ENCODE measurements around the gene ZNF101.

Gene ZNF101

GRCh38 chr19:19642506-19643157 is 26.0 kb upstream of the ZNF101 start:
- peak; percentile 21 for DNase-seq

GRCh38 chr19:19643158-19644053 is 25.2 kb upstream of the ZNF101 start, which contains the start of gene GMIP:
GMIP (minus strand) TSS chr19:19643657; CDS start chr19:19643529, 128 bp downstream.
- DNase-seq, result peak; percentile 83 to 86

- no peak for DNase-seq
Observed at GRCh38 chr19:19644054-19644388, 24.6 kb upstream of the ZNF101 start.

- no peak for DNase-seq
Observed at GRCh38 chr19:19645233-19645870, 23.3 kb upstream of the ZNF101 start.

GRCh38 chr19:19647037-19647835 is 21.4 kb upstream of the ZNF101 start:
- DNase-seq, result no peak

GRCh38 chr19:19649155-19649554 is 19.5 kb upstream of the ZNF101 start:
- no peak for DNase-seq

- no peak for DNase-seq
Observed at GRCh38 chr19:19649580-19649995, 19.1 kb upstream of the ZNF101 start.

- no peak for DNase-seq
Observed at GRCh38 chr19:19650331-19650730, 18.3 kb upstream of the ZNF101 start.

- DNase-seq, result no peak
Observed at GRCh38 chr19:19651076-19651475, 17.6 kb upstream of the ZNF101 start.

- no peak for DNase-seq
Observed at GRCh38 chr19:19652482-19653295, 15.9 kb upstream of the ZNF101 start.

- DNase-seq, result no peak
Observed at GRCh38 chr19:19653597-19654147, 15.0 kb upstream of the ZNF101 start.

GRCh38 chr19:19654441-19654840 is 14.2 kb upstream of the ZNF101 start:
- DNase-seq, result no peak

GRCh38 chr19:19655051-19655594 is 13.5 kb upstream of the ZNF101 start:
- DNase-seq, result no peak

- no peak for DNase-seq
Observed at GRCh38 chr19:19655641-19656343, 12.8 kb upstream of the ZNF101 start.

GRCh38 chr19:19656451-19657396 is 11.9 kb upstream of the ZNF101 start:
- no peak for DNase-seq

- DNase-seq, result no peak
Observed at GRCh38 chr19:19657397-19657783, 11.2 kb upstream of the ZNF101 start.

GRCh38 chr19:19659646-19660245 is 8.9 kb upstream of the ZNF101 start:
- DNase-seq, result no peak

GRCh38 chr19:19661141-19661674 is 7.4 kb upstream of the ZNF101 start:
- no peak for DNase-seq
